RWPE1 (cell line): ENCODE data around the gene DENND1A.

Source experiments
- CTCF ChIA-PET: fragments of 350-600 bp; sonication (Branson Sonifier 250); formaldehyde crosslinking; extraction: SDS; loops from one replicate; lab custom pipeline; 2021; lab: Yijun Ruan, JAX
- POLR2A ChIA-PET: fragments of 400-600 bp; formaldehyde crosslinking; extraction: SDS; loops from one replicate; lab custom pipeline; 2020; ENCODE audit warnings: antibody characterized with exemption; ENCODE audit not compliant: low non-redundant PET; lab: Yijun Ruan, JAX
- DNase-seq: peaks from one replicate; pipeline ENCODE4 v3.0.0; 2012; ENCODE audit warnings: low spot score
- H3K27ac ChIP-seq: fragments of 450-650 bp; 2 replicates; pipeline ENCODE4 v1.5.1; 2017
- CTCF ChIP-seq: fragments of 450-650 bp; conservative IDR thresholded peaks from 2 replicates; pipeline ENCODE4 v1.5.1; 2017; ENCODE audit warnings: low read depth, mild to moderate bottlenecking

Gene DENND1A

GRCh38 chr9:123583646-123584045 is 346.3 kb downstream of the DENND1A start:
- ChIA-PET POLR2A (no interaction called here), CTCF (no interaction called here)
- no peak for DNase-seq
- no peak for TF ChIP-seq CTCF
- no peak overlapping the region for H3K27ac ChIP-seq

GRCh38 chr9:123571240-123571639 is 358.7 kb downstream of the DENND1A start:
- CTCF ChIA-PET = no interaction called here
- H3K27ac ChIP-seq = no peak overlapping the region
- no peak for TF ChIP-seq CTCF
- POLR2A ChIA-PET = no interaction called here
- DNase-seq = no peak

DNA sequence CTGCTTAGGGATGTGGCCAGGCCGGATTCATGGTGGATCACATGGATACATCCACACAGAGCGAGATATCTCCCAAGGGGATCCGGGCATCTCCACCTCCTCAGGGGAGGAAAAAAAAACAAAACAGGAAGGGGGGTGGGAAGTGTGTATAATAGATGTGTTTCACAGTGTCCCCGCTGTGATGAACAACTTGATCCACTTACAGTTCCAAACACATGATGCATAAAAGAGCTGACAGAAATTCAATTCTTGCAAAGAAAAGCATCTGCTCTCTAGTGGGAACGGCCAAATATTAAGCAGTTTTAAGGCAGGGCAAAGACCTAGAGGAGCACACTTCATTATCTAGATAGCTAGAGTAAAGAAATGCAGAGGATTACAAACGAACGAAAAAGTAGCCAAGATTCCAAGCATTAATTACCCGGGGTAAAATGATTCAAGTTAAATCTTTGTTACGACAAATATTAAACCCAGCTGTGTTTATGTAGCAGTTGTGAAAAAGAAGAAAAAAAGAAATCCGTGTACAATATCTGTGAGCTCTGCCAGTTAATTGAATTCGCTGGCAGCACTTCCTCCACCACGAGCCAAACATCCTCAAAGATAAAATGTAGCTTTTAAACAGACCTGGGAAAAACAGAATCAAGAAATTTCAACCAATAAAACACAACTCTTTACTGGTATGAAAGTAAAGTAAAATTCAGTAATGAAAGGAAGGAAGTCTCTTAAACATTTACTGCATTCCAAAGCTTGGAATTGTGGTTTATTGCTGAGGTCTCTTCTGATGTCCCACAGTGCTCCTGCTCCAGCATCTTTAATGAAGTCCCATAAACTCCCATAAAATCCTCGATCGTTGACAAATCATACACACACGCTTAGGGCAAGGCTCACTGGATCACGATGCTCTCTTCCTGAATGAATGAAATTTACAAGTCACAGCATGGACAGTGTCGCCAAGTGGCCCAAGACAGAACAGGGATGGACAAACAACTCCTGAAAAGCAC is 360.9 kb downstream of the DENND1A start:
- no peak for DNase-seq
- no peak for TF ChIP-seq CTCF
- ChIA-PET CTCF (interaction anchor here (0.6 to 0.7 kb wide), 3 partner anchors 13 to 615 kb away, joined by 3 to 5 read pairs (median 3); no protein-coding TSS in a partner anchor), POLR2A (no interaction called here)
- H3K27ac ChIP-seq = no peak overlapping the region

- no peak for DNase-seq
- H3K27ac ChIP-seq = no peak overlapping the region
- ChIA-PET POLR2A (no interaction called here), CTCF (interaction anchor here (0.6 kb wide), 1 partner anchor 73 kb away, joined by 6 read pairs; no protein-coding TSS in a partner anchor)
- TF ChIP-seq CTCF = no peak
Measured at GRCh38 chr9:123567013-123567412, 362.9 kb downstream of the DENND1A start.

DNA sequence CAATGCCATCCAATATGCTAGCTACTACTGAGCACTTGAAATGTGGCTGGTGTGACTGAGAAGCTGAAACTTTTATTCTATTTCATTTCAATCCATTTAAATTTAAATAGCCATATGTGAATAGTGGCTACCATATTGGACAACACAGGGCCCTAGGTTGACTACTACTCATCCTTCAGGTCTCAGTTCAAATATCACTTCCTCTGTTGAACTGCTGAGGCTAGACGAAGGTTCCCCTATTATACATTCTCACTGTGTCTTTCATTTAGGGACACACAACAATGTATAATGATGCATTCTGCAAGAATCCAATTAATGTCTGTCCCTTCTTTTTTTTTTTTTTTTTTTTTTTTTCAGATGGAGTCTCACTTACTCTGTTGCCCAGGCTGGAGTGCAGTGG is 365.3 kb downstream of the DENND1A start:
- no peak for DNase-seq
- CTCF ChIA-PET = no interaction called here
- H3K27ac ChIP-seq = no peak overlapping the region
- POLR2A ChIA-PET = no interaction called here
- no peak for TF ChIP-seq CTCF

DNA sequence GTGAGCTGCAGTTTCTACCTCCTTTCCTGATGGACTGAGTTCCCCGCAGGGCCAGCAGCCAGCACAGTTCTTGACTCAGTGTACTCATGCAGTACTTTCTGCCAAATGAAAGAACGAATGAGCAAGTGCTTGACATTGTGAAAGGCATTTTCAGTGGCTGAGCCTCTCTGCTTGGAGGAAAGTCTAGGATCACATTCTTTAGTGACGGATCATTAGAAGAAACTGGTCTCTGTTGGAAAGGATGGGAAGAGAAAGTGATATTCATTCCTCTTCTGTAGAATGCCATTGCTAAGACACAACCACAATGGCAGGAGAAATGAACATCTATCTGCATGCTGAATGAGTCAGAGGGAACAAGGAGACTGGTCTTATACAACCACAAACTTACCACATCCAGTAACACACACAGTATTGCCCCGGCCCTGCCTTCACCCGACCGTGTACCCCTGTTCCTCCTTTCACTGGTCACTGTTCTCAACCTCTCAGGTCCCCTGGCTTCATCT is 367.0 kb downstream of the DENND1A start:
- CTCF ChIA-PET = no interaction called here
- H3K27ac ChIP-seq = no peak overlapping the region

More for the DNA sequence above, 367.0 kb downstream of the DENND1A start:
- TF ChIP-seq CTCF = no peak
- peak; percentile 45 for DNase-seq
- POLR2A ChIA-PET = no interaction called here
